Panc1 (cell line): Measurements from ENCODE around the gene ELAVL1.

ENCODE experiments used
- CTCF ChIP-seq: fragments of 450-650 bp; IDR thresholded peaks from 2 replicates; pipeline ENCODE4 v1.5.1; 2017; ENCODE audit warnings: mild to moderate bottlenecking
- POLR2AphosphoS5 ChIP-seq: IDR thresholded peaks from 2 replicates; pipeline ENCODE4 v1.6.1; 2012; ENCODE audit warnings: mild to moderate bottlenecking, low read depth, low read length, moderate library complexity
- SIN3A ChIP-seq: IDR thresholded peaks from 2 replicates; pipeline ENCODE4 v1.6.1; 2012; ENCODE audit warnings: low read depth, mild to moderate bottlenecking, low read length, moderate library complexity, borderline replicate concordance; ENCODE audit not compliant: insufficient read depth
- TF ChIP-seq, protein P1 (sequence below), 2 experiments: IDR thresholded peaks; 2 replicates each; pipeline ENCODE4 v1.6.1; 2011 to 2012; ENCODE audit warnings: low read depth in 2 of 2, control low read depth in 1 of 2, low read length in 1 of 2, mild to moderate bottlenecking in 1 of 2, moderate library complexity in 1 of 2; ENCODE audit not compliant: insufficient read depth in 1 of 2

GRCh38 chr19:8041531-8041931, 36.1 kb upstream of the ELAVL1 start:
- no peak for TF ChIP-seq CTCF
- TF ChIP-seq, protein P1, sequence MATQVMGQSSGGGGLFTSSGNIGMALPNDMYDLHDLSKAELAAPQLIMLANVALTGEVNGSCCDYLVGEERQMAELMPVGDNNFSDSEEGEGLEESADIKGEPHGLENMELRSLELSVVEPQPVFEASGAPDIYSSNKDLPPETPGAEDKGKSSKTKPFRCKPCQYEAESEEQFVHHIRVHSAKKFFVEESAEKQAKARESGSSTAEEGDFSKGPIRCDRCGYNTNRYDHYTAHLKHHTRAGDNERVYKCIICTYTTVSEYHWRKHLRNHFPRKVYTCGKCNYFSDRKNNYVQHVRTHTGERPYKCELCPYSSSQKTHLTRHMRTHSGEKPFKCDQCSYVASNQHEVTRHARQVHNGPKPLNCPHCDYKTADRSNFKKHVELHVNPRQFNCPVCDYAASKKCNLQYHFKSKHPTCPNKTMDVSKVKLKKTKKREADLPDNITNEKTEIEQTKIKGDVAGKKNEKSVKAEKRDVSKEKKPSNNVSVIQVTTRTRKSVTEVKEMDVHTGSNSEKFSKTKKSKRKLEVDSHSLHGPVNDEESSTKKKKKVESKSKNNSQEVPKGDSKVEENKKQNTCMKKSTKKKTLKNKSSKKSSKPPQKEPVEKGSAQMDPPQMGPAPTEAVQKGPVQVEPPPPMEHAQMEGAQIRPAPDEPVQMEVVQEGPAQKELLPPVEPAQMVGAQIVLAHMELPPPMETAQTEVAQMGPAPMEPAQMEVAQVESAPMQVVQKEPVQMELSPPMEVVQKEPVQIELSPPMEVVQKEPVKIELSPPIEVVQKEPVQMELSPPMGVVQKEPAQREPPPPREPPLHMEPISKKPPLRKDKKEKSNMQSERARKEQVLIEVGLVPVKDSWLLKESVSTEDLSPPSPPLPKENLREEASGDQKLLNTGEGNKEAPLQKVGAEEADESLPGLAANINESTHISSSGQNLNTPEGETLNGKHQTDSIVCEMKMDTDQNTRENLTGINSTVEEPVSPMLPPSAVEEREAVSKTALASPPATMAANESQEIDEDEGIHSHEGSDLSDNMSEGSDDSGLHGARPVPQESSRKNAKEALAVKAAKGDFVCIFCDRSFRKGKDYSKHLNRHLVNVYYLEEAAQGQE (IDR thresholded peaks at IDR 0.05; ENCODE audit: insufficient read depth in 1 of 2, low read depth in 2 of 2, low read length in 1 of 2): no peak
- no peak for TF ChIP-seq SIN3A
- TF ChIP-seq POLR2AphosphoS5: no peak
